H9 (cell line): Measurements from ENCODE around the gene UFSP1. TPM values are rescaled to one million over a fixed set of nuclear protein-coding genes. Genes with fewer than 3 reads are reported as not detected.

ENCODE experiments used
- DNase-seq: peaks from one replicate; pipeline ENCODE4 v3.0.0-alpha.2; 2017
- H2AFZ ChIP-seq: one replicate; pipeline ENCODE4 v1.6.1; 2013; ENCODE audit warnings: mild to moderate bottlenecking, low read length, control low read depth, moderate library complexity
- H2AK5ac ChIP-seq: 2 replicates; pipeline ENCODE4 v1.6.1; 2013; ENCODE audit warnings: low read length, control low read depth, mixed read lengths; ENCODE audit not compliant: insufficient read length
- H2BK120ac ChIP-seq: one replicate; pipeline ENCODE4 v1.6.1; 2013; ENCODE audit warnings: low read depth, mild to moderate bottlenecking, low read length, control low read depth, inconsistent platforms; ENCODE audit not compliant: poor library complexity, severe bottlenecking
- H2BK12ac ChIP-seq: 2 replicates; pipeline ENCODE4 v1.6.1; 2013; ENCODE audit warnings: low read length, control low read depth, mixed read lengths, low read depth; ENCODE audit not compliant: insufficient read length
- H2BK15ac ChIP-seq: 2 replicates; pipeline ENCODE4 v1.6.1; 2013; ENCODE audit warnings: low read depth, low read length, control low read depth
- H2BK20ac ChIP-seq: one replicate; pipeline ENCODE4 v1.6.1; 2013; ENCODE audit warnings: low read depth, mild to moderate bottlenecking, low read length, control low read depth, inconsistent platforms; ENCODE audit not compliant: poor library complexity, severe bottlenecking
- H2BK5ac ChIP-seq: 2 replicates; pipeline ENCODE4 v1.6.1; 2013; ENCODE audit warnings: low read length, control low read depth, mixed read lengths; ENCODE audit not compliant: insufficient read length
- H3K14ac ChIP-seq: 2 replicates; pipeline ENCODE4 v1.6.1; 2013; ENCODE audit warnings: low read length, control low read depth; ENCODE audit not compliant: insufficient read depth
- H3K18ac ChIP-seq: 2 replicates; pipeline ENCODE4 v1.6.1; 2013; ENCODE audit warnings: low read depth, mild to moderate bottlenecking, mixed read lengths, low read length, control low read depth; ENCODE audit not compliant: insufficient read length
- H3K23ac ChIP-seq: 2 replicates; pipeline ENCODE4 v1.6.1; 2013; ENCODE audit warnings: low read length, control low read depth, mixed read lengths, low read depth; ENCODE audit not compliant: insufficient read length
- H3K23me2 ChIP-seq: 2 replicates; pipeline ENCODE4 v1.6.1; 2013; ENCODE audit warnings: low read depth, mild to moderate bottlenecking, mixed read lengths, low read length, control low read depth; ENCODE audit not compliant: insufficient read length, poor library complexity, severe bottlenecking
- H3K27ac ChIP-seq: 2 replicates; pipeline ENCODE4 v1.5.1; 2013; ENCODE audit warnings: low read length, control low read depth, mixed read lengths, low read depth; ENCODE audit not compliant: insufficient read length
- H3K27me3 ChIP-seq: 2 replicates; pipeline ENCODE4 v1.6.1; 2013; ENCODE audit warnings: low read length, control low read depth, inconsistent platforms; ENCODE audit not compliant: insufficient read depth
- H3K4ac ChIP-seq: 2 replicates; pipeline ENCODE4 v1.6.1; 2013; ENCODE audit warnings: low read depth, mild to moderate bottlenecking, control low read depth, inconsistent platforms, low read length, moderate library complexity
- H3K4me1 ChIP-seq: 2 replicates; pipeline ENCODE4 v1.6.1; 2013; ENCODE audit warnings: low read length, control low read depth, inconsistent platforms; ENCODE audit not compliant: insufficient read depth
- H3K4me2 ChIP-seq: 2 replicates; pipeline ENCODE4 v1.6.1; 2013; ENCODE audit warnings: low read length, control low read depth, mixed read lengths; ENCODE audit not compliant: insufficient read length, insufficient read depth
- H3K56ac ChIP-seq: 2 replicates; pipeline ENCODE4 v1.6.1; 2013; ENCODE audit warnings: low read depth, mild to moderate bottlenecking, mixed read lengths, low read length, control low read depth; ENCODE audit not compliant: insufficient read length
- H3K79me1 ChIP-seq: 2 replicates; pipeline ENCODE4 v1.6.1; 2013; ENCODE audit warnings: low read depth, mild to moderate bottlenecking, moderate library complexity, low read length, control low read depth, inconsistent platforms; ENCODE audit not compliant: insufficient read depth, poor library complexity, severe bottlenecking
- H3K79me2 ChIP-seq: 2 replicates; pipeline ENCODE4 v1.6.1; 2013; ENCODE audit warnings: low read length, control low read depth, inconsistent platforms; ENCODE audit not compliant: insufficient read depth
- H3K9ac ChIP-seq: 2 replicates; pipeline ENCODE4 v1.6.1; 2013; ENCODE audit warnings: low read length, control low read depth, mixed read lengths; ENCODE audit not compliant: insufficient read length; ENCODE audit errors: extremely low read depth
- H3K9me3 ChIP-seq: one replicate; pipeline ENCODE4 v1.6.1; 2013; ENCODE audit warnings: low read depth, low read length, inconsistent platforms; ENCODE audit not compliant: control insufficient read depth
- H3T11ph ChIP-seq: one replicate; pipeline ENCODE4 v1.6.1; 2013; ENCODE audit warnings: mild to moderate bottlenecking, low read length, control low read depth, inconsistent platforms
- H4K20me1 ChIP-seq: one replicate; pipeline ENCODE4 v1.6.1; 2013; ENCODE audit not compliant: control insufficient read depth, insufficient read length, insufficient read depth
- H4K5ac ChIP-seq: 2 replicates; pipeline ENCODE4 v1.6.1; 2013; ENCODE audit warnings: low read depth, mild to moderate bottlenecking, mixed read lengths, low read length, control low read depth; ENCODE audit not compliant: insufficient read length
- H4K8ac ChIP-seq: replicated peaks from 2 replicates; pipeline ENCODE4 v1.6.1; 2013; ENCODE audit warnings: low read length, control low read depth, mixed read lengths, low read depth; ENCODE audit not compliant: insufficient read length
- H4K91ac ChIP-seq: 2 replicates; pipeline ENCODE4 v1.6.1; 2013; ENCODE audit warnings: low read depth, mild to moderate bottlenecking, moderate library complexity, mixed read lengths, low read length, control low read depth; ENCODE audit not compliant: insufficient read length
- H3K27ac Mint-ChIP-seq, 3 experiments: 2 replicates in 2 of 3; 3 replicates in 1 of 3; pipeline ENCODE4 v1.8.0; 2020 to 2021; ENCODE audit warnings: mixed read lengths in 3 of 3, mild to moderate bottlenecking in 1 of 3, moderate library complexity in 1 of 3
- H3K27me3 Mint-ChIP-seq: 2 replicates; pipeline ENCODE4 v1.8.0; 2021; ENCODE audit warnings: low read depth, mild to moderate bottlenecking, moderate library complexity, mixed read lengths
- H3K36me3 Mint-ChIP-seq, 3 experiments: 2 replicates in 2 of 3; 3 replicates in 1 of 3; pipeline ENCODE4 v1.8.0; 2020 to 2021; ENCODE audit warnings: low read depth in 3 of 3, mixed read lengths in 3 of 3; ENCODE audit not compliant: insufficient read depth in 1 of 3
- H3K4me1 Mint-ChIP-seq, 2 experiments: 2 replicates each; pipeline ENCODE4 v1.8.0; 2020; ENCODE audit warnings: mixed read lengths in 2 of 2
- H3K4me3 Mint-ChIP-seq, 2 experiments: 2 replicates in 1 of 2; 3 replicates in 1 of 2; pipeline ENCODE4 v1.8.0; 2020 to 2021; ENCODE audit warnings: mild to moderate bottlenecking in 2 of 2, mixed read lengths in 2 of 2, moderate library complexity in 1 of 2
- H3K9me3 Mint-ChIP-seq, 2 experiments: 2 replicates in 1 of 2; 3 replicates in 1 of 2; pipeline ENCODE4 v1.8.0; 2020; ENCODE audit warnings: mild to moderate bottlenecking in 2 of 2, mixed read lengths in 2 of 2, moderate library complexity in 1 of 2
- WGBS: extraction: QIAGEN DNeasy Blood & Tissue Kit; methylation state at CpG from one replicate; pipeline ENCODE4 v1.1.7; 2013; ENCODE audit warnings: missing lambda C conversion rate, low lambda C conversion rate, mixed read lengths; ENCODE audit not compliant: insufficient read length; ENCODE audit errors: extremely low coverage; 5-methylcytosine and 5-hydroxymethylcytosine counted together
- total RNA-seq: library from RNA; stranded (reverse); gene quantifications from 2 replicates; pipeline ENCODE4 v1.2.1, GENCODE V29; 2021
- TF ChIP-seq, protein P1 (sequence below): fragments of 200-600 bp; sonication (generic); conservative IDR thresholded peaks from 3 replicates; pipeline ENCODE4 v1.8.0; 2021; ENCODE audit warnings: antibody characterized with exemption, mild to moderate bottlenecking

Gene UFSP1
- total RNA-seq, 1 experiment from 2014 or later, result 4.3 TPM

DNA sequence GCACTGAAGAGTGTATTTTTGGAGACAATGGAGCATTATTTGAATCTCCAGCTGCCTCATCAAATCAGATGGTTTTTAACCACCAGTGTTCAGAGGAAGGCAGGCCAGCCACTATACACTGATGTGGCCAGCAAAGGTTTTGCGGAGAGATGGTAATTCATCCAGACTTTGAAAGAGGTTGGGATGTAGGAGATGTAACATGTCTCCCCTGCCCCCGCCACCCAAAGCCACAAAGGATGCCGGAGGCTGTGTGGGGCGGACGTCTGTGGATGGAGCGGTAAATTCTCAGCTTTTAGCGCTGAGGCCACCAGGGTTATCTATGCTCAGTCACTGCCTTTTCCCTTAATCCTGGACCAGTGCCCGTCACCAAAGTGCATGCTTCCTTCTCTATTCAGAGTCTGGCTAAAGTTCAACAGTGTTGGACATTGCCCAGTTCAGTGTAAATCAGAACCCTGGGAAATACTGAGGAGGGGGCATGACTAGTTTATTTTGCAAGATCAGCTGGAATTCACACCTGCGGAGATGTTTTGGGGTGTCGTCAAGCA is 26.0 kb downstream of the UFSP1 start:
- Histone ChIP-seq H2BK20ac (no peak overlapping the region), H3K4me2 (no peak overlapping the region), H2BK15ac (no peak overlapping the region), H4K20me1 (no peaks in the 10 kb centered on the region), H3K79me1 (peaks cover 3% of the 10 kb centered on the region), H2BK120ac (no peak overlapping the region), H4K8ac (no peak overlapping the region), H4K5ac (no peak overlapping the region), H3K27ac (no peak overlapping the region), H4K91ac (no peak overlapping the region), H3K9me3 (no peaks in the 10 kb centered on the region), H2BK12ac (no peak overlapping the region), H3K18ac (no peak overlapping the region), H3K4me1 (no peaks in the 10 kb centered on the region; the same call in 1 of the 2 replicates), H3K23me2 (peaks cover 8% of the 10 kb centered on the region), H3K27me3 (no peaks in the 10 kb centered on the region), H3K56ac (no peak overlapping the region), H3K79me2 (peaks cover 3% of the 10 kb centered on the region; the same call in 1 of the 2 replicates), H2AK5ac (no peak overlapping the region), H3T11ph (no peak overlapping the region), H2AFZ (no peak overlapping the region), H3K9ac (no peak overlapping the region), H2BK5ac (no peak overlapping the region), H3K23ac (no peak overlapping the region), H3K4ac (no peak overlapping the region), H3K14ac (no peak overlapping the region)
- Mint-ChIP-seq H3K27me3 (no peaks in the 10 kb centered on the region), H3K4me1 (peaks cover 10 to 12% of the 10 kb centered on the region in 2 experiments), H3K4me3 (no peak overlapping the region), H3K27ac (no peak overlapping the region), H3K9me3 (no peaks in the 10 kb centered on the region; a peak in 1 of 5 replicates), H3K36me3 (peaks cover 23 to 50% (median 34%) of the 10 kb centered on the region in 3 experiments; a peak in 6 of 7 replicates)
- TF ChIP-seq, protein P1, sequence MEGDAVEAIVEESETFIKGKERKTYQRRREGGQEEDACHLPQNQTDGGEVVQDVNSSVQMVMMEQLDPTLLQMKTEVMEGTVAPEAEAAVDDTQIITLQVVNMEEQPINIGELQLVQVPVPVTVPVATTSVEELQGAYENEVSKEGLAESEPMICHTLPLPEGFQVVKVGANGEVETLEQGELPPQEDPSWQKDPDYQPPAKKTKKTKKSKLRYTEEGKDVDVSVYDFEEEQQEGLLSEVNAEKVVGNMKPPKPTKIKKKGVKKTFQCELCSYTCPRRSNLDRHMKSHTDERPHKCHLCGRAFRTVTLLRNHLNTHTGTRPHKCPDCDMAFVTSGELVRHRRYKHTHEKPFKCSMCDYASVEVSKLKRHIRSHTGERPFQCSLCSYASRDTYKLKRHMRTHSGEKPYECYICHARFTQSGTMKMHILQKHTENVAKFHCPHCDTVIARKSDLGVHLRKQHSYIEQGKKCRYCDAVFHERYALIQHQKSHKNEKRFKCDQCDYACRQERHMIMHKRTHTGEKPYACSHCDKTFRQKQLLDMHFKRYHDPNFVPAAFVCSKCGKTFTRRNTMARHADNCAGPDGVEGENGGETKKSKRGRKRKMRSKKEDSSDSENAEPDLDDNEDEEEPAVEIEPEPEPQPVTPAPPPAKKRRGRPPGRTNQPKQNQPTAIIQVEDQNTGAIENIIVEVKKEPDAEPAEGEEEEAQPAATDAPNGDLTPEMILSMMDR, result no peak
- no peak for DNase-seq
- no CpG with 5 or more reads among the region's 10 CpGs for WGBS
